Endothelial cell of umbilical vein (primary cell): ENCODE data around the gene IFNA5. TPM values are rescaled to one million over a fixed set of nuclear protein-coding genes. Genes with fewer than 3 reads are reported as not detected.

Experiments used
- BruUV-seq: library from RNA; stranded (reverse); fragments of 400-500 nt; replicated peaks from 2 replicates; lab custom pipeline; 2021; lab: Mats Ljungman, UMichigan
- CTCF ChIA-PET: fragments of 300-600, 350-600 bp; sonication (Branson Sonifier 250); formaldehyde crosslinking; loops from one replicate; lab custom pipeline; 2021; ENCODE audit warnings: antibody characterized with exemption, inconsistent platforms; lab: Charles Lee
- POLR2A ChIA-PET: fragments of 300-600, 350-600 bp; sonication (Branson Sonifier 250); formaldehyde crosslinking; loops from one replicate; lab custom pipeline; 2021; ENCODE audit warnings: antibody characterized with exemption, inconsistent platforms; lab: Charles Lee
- DNase-seq: peaks from one replicate; pipeline ENCODE4 v3.0.0-alpha.2; 2011; ENCODE audit warnings: low read depth, low spot score
- FAIRE-seq: peaks from 2 replicates; lab custom pipeline; 2011; peaks lifted over from hg19 to GRCh38; lab: Jason Lieb, UNC
- H2AFZ ChIP-seq: 2 replicates; pipeline ENCODE4 v1.6.0; 2012; ENCODE audit warnings: low read depth, low read length, control low read depth, inconsistent platforms
- H3K27ac ChIP-seq: 2 replicates; pipeline ENCODE4 v1.5.1; 2011; ENCODE audit warnings: low read depth, mild to moderate bottlenecking, control low read depth, low read length, moderate library complexity; ENCODE audit not compliant: insufficient read depth
- H3K27me3 ChIP-seq, 2 experiments: 2 replicates each; pipeline versions ENCODE4 v1.6.0 to v1.6.1; 2011; ENCODE audit warnings: low read length in 2 of 2, mixed read lengths in 1 of 2; ENCODE audit not compliant: control insufficient read depth in 2 of 2, insufficient read depth in 2 of 2
- H3K36me3 ChIP-seq, 2 experiments: 2 replicates in 1 of 2; 3 replicates in 1 of 2; pipeline ENCODE4 v1.5.1; 2011; ENCODE audit warnings: low read length in 2 of 2, mild to moderate bottlenecking in 1 of 2, moderate library complexity in 1 of 2; ENCODE audit not compliant: control insufficient read depth in 2 of 2, insufficient read depth in 2 of 2; ENCODE audit errors: extremely low read depth in 1 of 2
- H3K4me1 ChIP-seq: 3 replicates; pipeline ENCODE4 v1.5.1; 2011; ENCODE audit warnings: mild to moderate bottlenecking, low read length; ENCODE audit not compliant: control insufficient read depth, insufficient read depth; ENCODE audit errors: extremely low read depth
- H3K4me2 ChIP-seq: 2 replicates; pipeline ENCODE4 v1.6.1; 2011; ENCODE audit warnings: low read length, control low read depth, mixed read lengths; ENCODE audit not compliant: insufficient read depth
- H3K4me3 ChIP-seq, 3 experiments: fragments of 200-600 bp in 1 of 3; sonication (generic), shearing (Covaris generic) in 1 of 3; replicated peaks in 1 of 3; 2 replicates each; pipeline ENCODE4 v1.5.1; 2011 to 2016; ENCODE audit warnings: control low read depth in 3 of 3, low read length in 3 of 3, mild to moderate bottlenecking in 2 of 3, inconsistent platforms in 1 of 3, low read depth in 1 of 3, moderate library complexity in 1 of 3; ENCODE audit not compliant: insufficient read depth in 1 of 3
- H3K79me2 ChIP-seq: 2 replicates; pipeline ENCODE4 v1.6.0; 2012; ENCODE audit warnings: low read length, inconsistent platforms; ENCODE audit not compliant: control insufficient read depth, insufficient read depth
- H3K9ac ChIP-seq: replicated peaks from 2 replicates; pipeline ENCODE3; 2011; ENCODE audit warnings: low read length, control low read depth; ENCODE audit not compliant: insufficient read depth; ENCODE audit errors: extremely low read depth
- H3K9me1 ChIP-seq: replicated peaks from 3 replicates; pipeline ENCODE4 v1.6.0; 2011; ENCODE audit warnings: mild to moderate bottlenecking, low read length; ENCODE audit not compliant: control insufficient read depth, insufficient read depth; ENCODE audit errors: extremely low read depth
- H3K9me3 ChIP-seq: replicated peaks from 2 replicates; pipeline ENCODE4 v1.5.1; 2012; ENCODE audit warnings: low read length, inconsistent platforms; ENCODE audit not compliant: control insufficient read depth, insufficient read depth
- H4K20me1 ChIP-seq: replicated peaks from 2 replicates; pipeline ENCODE3; 2011; ENCODE audit warnings: mild to moderate bottlenecking, low read length; ENCODE audit not compliant: control insufficient read depth, insufficient read depth; ENCODE audit errors: extremely low read depth
- CTCF ChIP-seq, 2 donors: IDR thresholded peaks; 1 replicate in 1 of 2; 2 replicates in 1 of 2; pipeline ENCODE4 v1.5.1; 2011; ENCODE audit warnings: low read length in 2 of 2, mild to moderate bottlenecking in 2 of 2, moderate library complexity in 2 of 2, control low read depth in 1 of 2, inconsistent platforms in 1 of 2, low read depth in 1 of 2; ENCODE audit not compliant: insufficient read depth in 1 of 2; ENCODE audit errors: extremely low read depth in 1 of 2
- EZH2 ChIP-seq: IDR thresholded peaks from 2 replicates; pipeline ENCODE4 v1.6.1; 2012; ENCODE audit warnings: borderline replicate concordance, low read depth, mild to moderate bottlenecking, moderate library complexity, low read length, inconsistent platforms; ENCODE audit not compliant: severe bottlenecking
- FOS ChIP-seq: IDR thresholded peaks from 2 replicates; pipeline ENCODE4 v1.6.1; 2011; ENCODE audit warnings: mild to moderate bottlenecking, low read length, moderate library complexity, borderline replicate concordance; ENCODE audit not compliant: insufficient read depth
- GATA2 ChIP-seq: IDR thresholded peaks from 2 replicates; pipeline ENCODE4 v1.7.0; 2011; ENCODE audit warnings: low read depth, mild to moderate bottlenecking, moderate library complexity, mixed read lengths, low read length; ENCODE audit not compliant: insufficient read length, insufficient read depth
- JUN ChIP-seq: IDR thresholded peaks from 2 replicates; pipeline ENCODE4 v1.6.1; 2011; ENCODE audit warnings: borderline replicate concordance, low read depth; ENCODE audit not compliant: insufficient read length, insufficient read depth
- MAX ChIP-seq: IDR thresholded peaks from 2 replicates; pipeline ENCODE4 v1.6.1; 2011; ENCODE audit not compliant: insufficient read depth, insufficient read length
- MYC ChIP-seq: IDR thresholded peaks from one replicate; pipeline ENCODE4 v1.6.1; 2011; ENCODE audit warnings: mild to moderate bottlenecking, low read depth, low read length
- POLR2A ChIP-seq: IDR thresholded peaks from 2 replicates; pipeline ENCODE4 v1.6.1; 2012; ENCODE audit warnings: low read depth, mild to moderate bottlenecking, control low read depth, low read length
- dilution Hi-C: fragments of 300-500 bp; cut with MboI; formaldehyde crosslinking; loops from one replicate; pipeline ENCODE4 v1.15.0; 2019; ENCODE audit warnings: low sequenced_read_pairs; ENCODE audit not compliant: extremely low pct_ligation_motif_present
- intact Hi-C: fragments of 100-400 bp; cut with micrococcal nuclease; formaldehyde crosslinking; loops from one replicate; pipeline ENCODE4 v1.10.0; 2022
- polyA plus RNA-seq, 4 experiments: library from polyadenylated mRNA; depleted of rRNA in 3 of 4; stranded (reverse) in 3 of 4; unstranded in 1 of 4; fragments of >200 nt; gene quantifications; 2 replicates each; pipeline versions ENCODE4 v1.2.1 to v1.2.3, GENCODE V29; 2011 to 2012; ENCODE audit warnings: missing spikeins in 1 of 4
- total RNA-seq: library from RNA; stranded (reverse); gene quantifications from 2 replicates; pipeline ENCODE4 v1.2.3, GENCODE V29; 2021

The IFNA5 gene
- total and polyA plus RNA-seq, 2 donors (not counting 3 experiments of a cell fraction or from before 2014, with no cell fraction given): not detected

GRCh38 chr9:21340735-21341134 lies 35.6 kb upstream of the IFNA5 start:
- BruUV-seq: no TSS peak
- Histone ChIP-seq H3K4me2 (no peak overlapping the region), H3K36me3 (no peaks in the 10 kb centered on the region), H3K27ac (no peak overlapping the region), H3K9me3 (no peaks in the 10 kb centered on the region), H3K4me1 (no peaks in the 10 kb centered on the region), H4K20me1 (no peaks in the 10 kb centered on the region), H3K9ac (no peak overlapping the region), H3K79me2 (no peaks in the 10 kb centered on the region), H3K4me3 (no peak overlapping the region), H2AFZ (no peak overlapping the region), H3K9me1 (no peaks in the 10 kb centered on the region), H3K27me3 (peaks cover 17 to 34% of the 10 kb centered on the region in 2 experiments)
- DNase-seq: no peak
- FAIRE-seq: no peak
- ChIA-PET POLR2A (no interaction called here), CTCF (interaction anchor here (1.1 kb wide), 1 partner anchor 14 kb away, joined by 3 read pairs; no protein-coding TSS in a partner anchor)
- intact Hi-C loops: no loop called here
- TF ChIP-seq POLR2A (no peak), CTCF (IDR thresholded peaks at IDR 0.05; ENCODE audit: extremely low read depth in 1 of 2, insufficient read depth in 1 of 2, low read depth in 1 of 2, low read length in 2 of 2) (no peak), EZH2 (no peak), FOS (no peak), JUN (no peak), MAX (no peak), GATA2 (no peak), MYC (no peak)
- dilution Hi-C loops: no loop called here
